ENCODE measurements around the gene PCID2. TPM values are rescaled to one million over a fixed set of nuclear protein-coding genes. Genes with fewer than 3 reads are reported as not detected.

PCID2 gene
- total and polyA plus RNA-seq, 5 donors from 2014 or later: 46.8 to 95.4 (median 82.1) TPM

GRCh38 chr13:113184568-113185440 is 23.7 kb downstream of the PCID2 start:
- no peaks in the 10 kb centered on the region for H3K9me3 Mint-ChIP-seq
- ATAC-seq (ENCODE audit: low read depth in 2 of 2): peak in 1 of 2 donors; percentile 68
- peaks cover 70% of the 10 kb centered on the region for H3K36me3 ChIP-seq (ENCODE audit: control insufficient read depth, insufficient read depth, low read length)
- peaks cover 11 to 34% (median 18%) of the 10 kb centered on the region in 4 donors for H3K4me1 Mint-ChIP-seq
- no peaks in the 10 kb centered on the region for H3K9me3 ChIP-seq (ENCODE audit: control insufficient read depth in 2 of 2, low read length in 2 of 2)
- H3K36me3 Mint-ChIP-seq: peaks cover 56% of the 10 kb centered on the region
- H3K27me3 Mint-ChIP-seq: no peaks in the 10 kb centered on the region
- peaks cover 22% of the 10 kb centered on the region for H3K4me1 ChIP-seq (ENCODE audit: control insufficient read depth, insufficient read depth, low read length, poor library complexity, severe bottlenecking)
- H3K27ac ChIP-seq (ENCODE audit: insufficient read depth, low read length, poor library complexity, severe bottlenecking): no peak overlapping the region
- peak in 1 of 3 donors; percentile 44 for DNase-seq
- H3K27me3 ChIP-seq (ENCODE audit: control insufficient read depth, insufficient read depth, low read length): no peaks in the 10 kb centered on the region
- H3K27ac Mint-ChIP-seq: peak overlapping the region; percentile 68 to 89 (median 71)
- peak overlapping the region; percentile 57 for H3K4me3 ChIP-seq (ENCODE audit: low read depth, low read length)
- H3K4me3 Mint-ChIP-seq: peak overlapping the region; percentile 58 to 85 (median 80)

GRCh38 chr13:113183450-113184129 is 24.9 kb downstream of the PCID2 start:
- H3K27me3 Mint-ChIP-seq: no peaks in the 10 kb centered on the region
- peak in 1 of 2 donors; percentile 42 for ATAC-seq (ENCODE audit: low read depth in 2 of 2)
- DNase-seq: no peak
- H3K4me1 Mint-ChIP-seq: peaks cover 11 to 37% (median 18%) of the 10 kb centered on the region in 4 donors
- H3K9me3 ChIP-seq (ENCODE audit: control insufficient read depth in 2 of 2, low read length in 2 of 2): no peaks in the 10 kb centered on the region
- no peaks in the 10 kb centered on the region for H3K27me3 ChIP-seq (ENCODE audit: control insufficient read depth, insufficient read depth, low read length)
- H3K4me3 ChIP-seq (ENCODE audit: low read depth, low read length): peak overlapping the region; percentile 7
- H3K36me3 Mint-ChIP-seq: peaks cover 55% of the 10 kb centered on the region
- H3K9me3 Mint-ChIP-seq: no peaks in the 10 kb centered on the region
- H3K27ac Mint-ChIP-seq: peak overlapping the region in 2 of 3 donors; percentile 76 to 84
- H3K4me1 ChIP-seq (ENCODE audit: control insufficient read depth, insufficient read depth, low read length, poor library complexity, severe bottlenecking): peaks cover 22% of the 10 kb centered on the region
- H3K36me3 ChIP-seq (ENCODE audit: control insufficient read depth, insufficient read depth, low read length): peaks cover 74% of the 10 kb centered on the region
- no peak overlapping the region for H3K27ac ChIP-seq (ENCODE audit: insufficient read depth, low read length, poor library complexity, severe bottlenecking)
- peak overlapping the region in 2 of 4 donors; percentile 9 to 20 for H3K4me3 Mint-ChIP-seq

GRCh38 chr13:113182046-113182445 is 26.4 kb downstream of the PCID2 start:
- ATAC-seq (ENCODE audit: low read depth in 2 of 2): no peak

GRCh38 chr13:113179374-113180230 is 28.9 kb downstream of the PCID2 start:
- DNase-seq: no peak
- ATAC-seq (ENCODE audit: low read depth in 2 of 2): no peak

More at GRCh38 chr13:113182046-113182445, 26.4 kb downstream of the PCID2 start:
- Histone ChIP-seq H3K4me1 (ENCODE audit: control insufficient read depth, insufficient read depth, low read length, poor library complexity, severe bottlenecking) (peaks cover 27% of the 10 kb centered on the region), H3K36me3 (ENCODE audit: control insufficient read depth, insufficient read depth, low read length) (peaks cover 76% of the 10 kb centered on the region), H3K27ac (ENCODE audit: insufficient read depth, low read length, poor library complexity, severe bottlenecking) (no peak overlapping the region), H3K4me3 (ENCODE audit: low read depth, low read length) (no peak overlapping the region), H3K27me3 (ENCODE audit: control insufficient read depth, insufficient read depth, low read length) (no peaks in the 10 kb centered on the region), H3K9me3 (ENCODE audit: control insufficient read depth in 2 of 2, low read length in 2 of 2) (no peaks in the 10 kb centered on the region)
- Mint-ChIP-seq H3K9me3 (no peaks in the 10 kb centered on the region), H3K27ac (no peak overlapping the region), H3K36me3 (peaks cover 52% of the 10 kb centered on the region), H3K27me3 (no peaks in the 10 kb centered on the region), H3K4me1 (peaks cover 0 to 41% (median 15%) of the 10 kb centered on the region in 4 donors), H3K4me3 (peak overlapping the region in 1 of 4 donors; percentile 7)
- no peak for DNase-seq

GRCh38 chr13:113178896-113179167 is 29.6 kb downstream of the PCID2 start:
- Mint-ChIP-seq H3K27ac (peak overlapping the region in 1 of 3 donors; percentile 62), H3K27me3 (no peaks in the 10 kb centered on the region), H3K4me1 (peaks cover 3 to 35% (median 9%) of the 10 kb centered on the region in 4 donors), H3K36me3 (peaks cover 56% of the 10 kb centered on the region), H3K9me3 (no peaks in the 10 kb centered on the region), H3K4me3 (peak overlapping the region in 1 of 4 donors; percentile 11)
- H3K4me3 ChIP-seq (ENCODE audit: low read depth, low read length): no peak overlapping the region
- no peak overlapping the region for H3K27ac ChIP-seq (ENCODE audit: insufficient read depth, low read length, poor library complexity, severe bottlenecking)
- peaks cover 66% of the 10 kb centered on the region for H3K36me3 ChIP-seq (ENCODE audit: control insufficient read depth, insufficient read depth, low read length)
- H3K4me1 ChIP-seq (ENCODE audit: control insufficient read depth, insufficient read depth, low read length, poor library complexity, severe bottlenecking): peaks cover 19% of the 10 kb centered on the region
- H3K27me3 ChIP-seq (ENCODE audit: control insufficient read depth, insufficient read depth, low read length): no peaks in the 10 kb centered on the region
- no peaks in the 10 kb centered on the region for H3K9me3 ChIP-seq (ENCODE audit: control insufficient read depth in 2 of 2, low read length in 2 of 2)
- DNase-seq: no peak
- no peak for ATAC-seq (ENCODE audit: low read depth in 2 of 2)

More at GRCh38 chr13:113179374-113180230, 28.9 kb downstream of the PCID2 start:
- Histone ChIP-seq H3K36me3 (ENCODE audit: control insufficient read depth, insufficient read depth, low read length) (peaks cover 73% of the 10 kb centered on the region), H3K4me3 (ENCODE audit: low read depth, low read length) (no peak overlapping the region), H3K27ac (ENCODE audit: insufficient read depth, low read length, poor library complexity, severe bottlenecking) (no peak overlapping the region), H3K27me3 (ENCODE audit: control insufficient read depth, insufficient read depth, low read length) (no peaks in the 10 kb centered on the region), H3K9me3 (ENCODE audit: control insufficient read depth in 2 of 2, low read length in 2 of 2) (no peaks in the 10 kb centered on the region), H3K4me1 (ENCODE audit: control insufficient read depth, insufficient read depth, low read length, poor library complexity, severe bottlenecking) (peaks cover 23% of the 10 kb centered on the region)
- Mint-ChIP-seq H3K27me3 (no peaks in the 10 kb centered on the region), H3K27ac (peak overlapping the region in 1 of 3 donors; percentile 81), H3K9me3 (no peaks in the 10 kb centered on the region), H3K36me3 (peaks cover 55% of the 10 kb centered on the region), H3K4me3 (peak overlapping the region in 2 of 4 donors; percentile 7 to 35), H3K4me1 (peaks cover 3 to 32% (median 9%) of the 10 kb centered on the region in 4 donors)

- Histone ChIP-seq H3K9me3 (ENCODE audit: control insufficient read depth in 2 of 2, low read length in 2 of 2) (no peaks in the 10 kb centered on the region), H3K4me3 (ENCODE audit: low read depth, low read length) (no peak overlapping the region), H3K27ac (ENCODE audit: insufficient read depth, low read length, poor library complexity, severe bottlenecking) (no peak overlapping the region), H3K36me3 (ENCODE audit: control insufficient read depth, insufficient read depth, low read length) (peaks cover 61% of the 10 kb centered on the region), H3K27me3 (ENCODE audit: control insufficient read depth, insufficient read depth, low read length) (no peaks in the 10 kb centered on the region), H3K4me1 (ENCODE audit: control insufficient read depth, insufficient read depth, low read length, poor library complexity, severe bottlenecking) (peaks cover 15% of the 10 kb centered on the region)
- Mint-ChIP-seq H3K4me1 (peaks cover 3 to 29% (median 9%) of the 10 kb centered on the region in 4 donors), H3K4me3 (peak overlapping the region in 1 of 4 donors; percentile 11), H3K27me3 (no peaks in the 10 kb centered on the region), H3K27ac (peak overlapping the region in 1 of 3 donors; percentile 62), H3K36me3 (peaks cover 51% of the 10 kb centered on the region), H3K9me3 (no peaks in the 10 kb centered on the region)
- ATAC-seq (ENCODE audit: low read depth in 2 of 2) (no peak), DNase-seq (no peak)
Measured at GRCh38 chr13:113178070-113178895, 30.2 kb downstream of the PCID2 start.
